Activated CD4-positive, CD25-positive, alpha-beta regulatory T cell treated with anti-CD3 and anti-CD28 coated beads, Interleukin-2, amount 50 U/mL, for 24 hours (primary cell): ENCODE data around the gene YBX2.
A peak's percentile ranks its signal among the peaks of the same experiment; 100 is the strongest.
"Not testable (repeated sequence)": the region's sequence is repeated elsewhere in the genome, so short reads cannot be mapped to it uniquely, and the experiment has no call there.

Source experiments
- ATAC-seq, 2 donors: fragments of 150-1000 bp; cut with Tn5 transposase; one replicate each; pipeline ENCODE4 v1.10.0; 2021; ENCODE audit warnings: mild to moderate bottlenecking in 1 of 2, moderate library complexity in 1 of 2

Gene YBX2

DNA sequence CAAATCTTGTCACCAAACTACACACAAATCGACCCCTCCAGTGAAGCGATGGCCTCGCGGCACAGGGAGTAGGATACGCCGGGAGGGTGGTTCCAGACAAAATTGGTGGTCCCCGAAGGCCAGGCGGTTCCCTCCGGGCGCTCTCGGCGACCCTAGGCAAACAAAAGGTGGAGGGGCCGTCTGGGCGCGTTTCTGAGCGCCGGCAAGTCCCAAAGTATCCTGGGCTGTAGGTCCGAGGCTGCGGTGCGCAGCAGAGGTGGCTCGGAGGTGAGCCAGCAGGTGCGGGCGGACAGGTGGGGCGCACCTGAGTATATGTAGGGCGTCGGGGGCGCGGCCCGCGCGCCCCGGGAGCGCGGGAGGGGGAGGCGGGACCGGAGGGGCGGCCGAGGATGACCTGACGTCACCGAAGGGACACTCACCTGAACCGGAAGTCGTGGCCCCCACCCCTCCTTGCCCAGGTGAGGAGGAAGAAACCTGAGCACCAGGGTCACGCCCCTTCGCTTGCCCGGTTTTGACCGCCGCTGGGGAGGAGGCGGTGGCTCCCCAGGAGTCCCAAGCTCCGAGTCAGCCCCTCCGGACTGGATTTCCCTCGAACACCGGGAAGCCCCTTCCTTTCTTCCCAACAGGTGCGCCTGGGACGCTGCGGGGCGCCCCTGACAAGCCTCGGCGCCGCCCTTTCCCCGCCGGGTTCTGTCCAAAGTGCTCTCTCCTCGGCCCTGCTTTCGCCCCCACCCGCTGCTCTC, 32.1 kb downstream of the YBX2 start, which contains the start of gene CLDN7:
Gene CLDN7 (minus strand): TSS at position 287 of the 743 bp plus-strand sequence. CDS start 435 bp downstream, outside the sequence.
- ATAC-seq = no peak

DNA sequence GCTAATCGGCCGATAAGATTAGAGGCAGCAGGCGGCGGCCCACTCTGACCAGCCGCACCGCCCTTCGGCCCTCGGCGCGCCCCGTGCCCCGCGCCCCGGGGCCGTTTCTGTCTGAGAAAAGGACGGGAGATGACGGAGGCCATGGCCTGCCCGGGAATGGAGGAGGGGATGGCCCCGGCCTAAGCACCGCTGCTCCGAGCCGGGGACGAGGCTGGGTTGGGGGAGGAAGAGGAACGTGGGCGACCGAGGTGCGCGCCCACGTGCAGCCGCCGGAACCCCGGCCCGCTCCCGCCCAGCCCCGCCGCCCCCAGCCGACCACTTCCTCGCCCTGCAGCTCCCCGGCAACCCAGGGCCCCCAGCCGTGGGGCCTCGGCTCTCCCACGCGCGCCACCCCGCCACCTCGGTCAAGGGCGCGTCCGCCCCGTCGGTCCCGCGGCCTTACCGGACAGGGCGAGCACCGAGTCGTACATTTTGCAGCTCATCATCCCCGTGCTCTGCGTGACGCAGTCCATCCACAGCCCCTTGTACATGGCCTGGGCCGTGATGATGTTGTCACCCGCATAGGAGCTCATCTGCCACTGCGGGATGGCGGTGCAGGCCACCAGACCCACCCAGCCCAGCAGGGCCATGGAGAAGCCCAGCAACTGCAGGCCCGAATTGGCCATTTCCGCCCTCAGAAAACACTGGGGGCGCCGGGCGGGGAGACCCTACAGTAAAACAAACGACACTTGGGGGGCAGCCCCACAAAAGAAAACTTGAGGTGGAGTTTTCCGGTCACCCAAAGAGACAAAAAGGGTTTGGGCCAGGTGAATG, 32.9 kb downstream of the YBX2 start:
- peak; percentile 48 to 56 for ATAC-seq

DNA sequence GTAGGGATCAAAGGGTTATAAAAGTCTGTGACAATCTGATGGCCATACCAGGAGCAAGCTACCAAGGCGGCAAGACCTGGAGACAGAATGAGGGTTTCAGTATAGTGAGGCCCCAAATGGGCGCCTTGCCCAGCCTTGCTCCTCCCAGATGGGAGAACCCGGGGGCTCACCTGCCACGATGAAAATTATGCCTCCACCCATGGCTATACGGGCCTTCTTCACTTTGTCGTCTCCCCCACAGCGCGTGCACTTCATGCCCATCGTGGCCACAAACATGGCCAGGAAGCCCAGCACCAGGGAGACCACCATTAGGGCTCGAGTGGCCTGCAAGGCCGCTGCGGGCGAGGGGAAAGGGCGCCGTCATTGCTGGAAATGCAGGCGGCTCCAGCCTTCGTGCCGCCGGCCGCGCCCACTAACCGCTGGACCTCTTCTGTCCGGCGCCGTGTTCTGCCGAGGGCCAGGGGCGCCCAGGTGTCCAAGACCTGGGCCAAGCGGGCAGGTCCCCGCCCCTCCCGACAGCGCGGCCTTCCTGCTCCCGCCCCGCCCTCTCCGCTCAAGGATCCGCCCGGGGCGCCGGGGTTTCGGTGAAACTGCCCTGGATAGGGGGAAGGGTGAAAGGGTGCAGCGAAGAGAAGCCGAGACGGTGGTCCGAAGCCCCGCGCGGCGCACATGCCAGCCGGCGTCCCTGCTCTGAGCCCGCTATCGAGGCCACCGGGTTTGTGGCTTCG, 33.6 kb downstream of the YBX2 start:
- ATAC-seq = peak; percentile 42

DNA sequence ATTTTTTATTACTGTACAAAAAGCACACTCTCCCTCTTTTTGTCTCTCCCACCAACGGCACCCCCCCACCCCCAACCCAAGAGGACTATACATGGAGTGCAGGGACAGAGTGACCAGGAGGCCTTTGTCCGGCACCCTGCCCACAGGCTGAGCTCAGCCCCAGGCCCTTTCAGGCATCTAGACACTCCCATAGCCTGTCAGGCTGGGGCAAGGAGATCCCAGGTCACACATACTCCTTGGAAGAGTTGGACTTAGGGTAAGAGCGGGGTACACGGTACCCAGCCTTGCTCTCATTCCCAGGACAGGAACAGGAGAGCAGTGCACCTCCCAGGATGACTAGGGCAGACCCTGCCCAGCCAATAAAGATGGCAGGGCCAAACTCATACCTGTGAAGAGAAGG, 34.3 kb downstream of the YBX2 start:
- no peak for ATAC-seq

DNA sequence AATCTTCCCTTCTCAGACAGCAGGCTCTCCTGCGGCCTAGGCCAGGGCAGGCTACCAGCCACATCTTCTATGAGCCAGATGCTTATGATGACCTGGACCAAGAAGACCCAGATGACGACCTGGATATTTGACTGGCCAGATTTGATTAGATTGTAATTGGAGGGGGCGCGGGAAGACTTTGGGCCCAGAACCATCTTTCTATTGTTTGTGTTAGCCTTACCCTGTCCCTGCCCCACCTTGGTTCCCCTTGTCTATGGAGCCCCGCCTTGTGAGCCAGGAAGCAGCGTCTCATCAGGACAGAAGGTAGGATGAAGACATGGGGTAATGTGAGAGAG, 34.9 kb downstream of the YBX2 start:
- ATAC-seq = no peak

DNA sequence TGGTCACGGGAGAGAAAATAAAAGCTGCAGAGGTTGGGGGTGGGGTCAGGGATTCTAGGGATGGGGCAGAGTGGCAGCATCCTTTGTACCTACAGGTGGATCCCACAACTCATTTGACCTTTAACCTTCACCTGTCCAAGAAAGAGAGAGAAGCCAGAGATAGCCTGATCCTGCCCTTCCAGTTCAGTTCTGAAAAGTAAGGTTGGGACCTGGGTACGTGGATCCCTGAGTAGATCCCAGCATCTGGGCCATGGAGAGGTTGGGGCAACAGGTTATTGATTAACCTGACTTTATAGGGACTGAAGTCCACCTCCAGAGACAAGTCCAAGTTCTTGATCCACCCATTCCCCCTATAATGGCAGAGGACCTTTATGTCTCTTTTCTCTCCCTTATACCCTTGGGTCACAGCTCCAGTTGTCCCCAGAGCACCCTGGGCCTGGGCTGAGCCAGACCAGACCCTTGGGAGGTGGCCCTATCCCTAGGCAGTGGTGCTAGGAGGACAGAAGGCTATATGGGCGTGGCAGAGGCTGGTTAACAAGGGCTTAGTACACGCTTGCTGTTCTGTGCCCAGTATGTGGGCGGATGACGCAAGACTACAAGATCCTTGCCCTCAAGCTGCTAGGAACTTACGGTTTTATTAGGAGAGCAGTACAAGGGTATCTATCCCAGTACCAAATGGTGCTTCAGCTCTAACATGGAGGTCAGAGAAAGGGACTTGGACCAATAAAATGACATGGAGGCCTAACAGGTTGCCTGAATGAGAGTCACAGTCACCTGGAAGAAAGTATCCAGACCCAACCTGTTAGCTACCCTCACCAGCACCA, 35.5 kb downstream of the YBX2 start:
- ATAC-seq = no peak

DNA sequence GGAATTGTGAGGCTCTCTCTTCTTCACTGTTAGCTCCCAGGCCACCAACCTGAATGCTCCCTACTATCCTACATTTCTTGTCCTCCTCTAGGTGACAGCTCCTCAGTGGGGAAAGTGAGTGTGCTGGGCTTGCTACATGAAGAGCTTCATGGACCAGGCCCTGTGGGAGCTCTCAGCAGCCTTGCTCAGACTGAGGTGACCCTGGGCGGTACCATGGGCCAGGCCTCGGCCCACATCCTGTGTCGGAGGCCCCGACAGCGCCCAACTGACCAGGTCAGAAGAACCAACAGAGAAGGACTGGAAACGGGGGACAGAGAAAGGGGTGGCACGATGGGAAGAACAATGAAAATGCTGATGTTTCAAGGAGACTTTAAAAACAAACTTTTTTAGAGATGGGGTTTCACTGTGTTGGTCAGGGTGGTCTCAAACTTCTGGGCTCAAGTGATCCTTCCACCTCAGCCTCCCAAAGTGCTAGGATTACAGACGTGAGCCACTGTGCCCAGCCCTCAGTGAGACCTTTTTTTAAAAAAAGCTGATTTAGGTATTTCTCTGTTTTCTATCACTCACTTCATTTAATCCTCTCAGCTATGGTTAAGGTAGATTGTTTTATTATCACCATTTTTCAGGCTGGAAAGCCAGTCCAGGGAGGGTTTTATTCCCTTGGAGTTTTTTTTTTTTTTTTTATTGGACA, 37.5 kb downstream of the YBX2 start:
- no peak for ATAC-seq

DNA sequence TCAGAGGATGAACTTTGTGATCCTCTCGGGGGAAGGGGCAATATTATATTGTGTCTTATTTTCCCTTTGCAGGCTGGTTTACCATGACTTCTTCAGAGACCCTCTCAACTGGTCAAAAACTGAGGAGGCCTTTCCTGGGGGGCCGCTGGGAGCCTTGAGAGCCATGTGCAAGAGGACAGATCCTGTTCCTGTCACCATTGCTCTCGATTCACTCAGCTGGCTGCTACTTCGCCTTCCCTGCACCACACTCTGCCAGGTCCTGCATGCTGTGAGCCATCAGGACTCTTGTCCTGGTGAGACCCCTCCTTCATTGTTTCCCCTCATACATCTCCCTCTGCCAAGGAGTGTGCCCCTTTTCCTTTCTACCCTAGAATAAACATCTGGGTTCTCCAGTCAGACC, 39.9 kb downstream of the YBX2 start:
- ATAC-seq = no peak

DNA sequence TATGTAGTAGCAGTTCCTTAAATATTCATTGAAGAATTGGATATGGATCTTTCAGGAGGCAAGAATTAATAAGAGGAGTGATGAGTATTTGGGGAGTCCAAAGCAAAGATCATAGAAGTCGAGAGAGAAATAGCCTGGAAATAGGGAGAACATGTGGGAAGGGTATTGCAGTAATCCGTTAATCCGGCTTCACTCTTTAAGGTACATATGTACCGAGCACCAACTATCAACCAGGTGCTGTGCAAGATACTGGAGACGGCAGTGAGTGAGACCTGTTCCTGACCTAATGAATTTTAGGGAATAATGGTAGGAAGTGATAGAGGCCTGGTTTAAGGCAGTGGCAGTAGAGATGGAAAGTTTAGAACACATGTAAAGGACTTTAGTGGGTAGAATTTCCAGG, 41.4 kb downstream of the YBX2 start:
- no peak for ATAC-seq

DNA sequence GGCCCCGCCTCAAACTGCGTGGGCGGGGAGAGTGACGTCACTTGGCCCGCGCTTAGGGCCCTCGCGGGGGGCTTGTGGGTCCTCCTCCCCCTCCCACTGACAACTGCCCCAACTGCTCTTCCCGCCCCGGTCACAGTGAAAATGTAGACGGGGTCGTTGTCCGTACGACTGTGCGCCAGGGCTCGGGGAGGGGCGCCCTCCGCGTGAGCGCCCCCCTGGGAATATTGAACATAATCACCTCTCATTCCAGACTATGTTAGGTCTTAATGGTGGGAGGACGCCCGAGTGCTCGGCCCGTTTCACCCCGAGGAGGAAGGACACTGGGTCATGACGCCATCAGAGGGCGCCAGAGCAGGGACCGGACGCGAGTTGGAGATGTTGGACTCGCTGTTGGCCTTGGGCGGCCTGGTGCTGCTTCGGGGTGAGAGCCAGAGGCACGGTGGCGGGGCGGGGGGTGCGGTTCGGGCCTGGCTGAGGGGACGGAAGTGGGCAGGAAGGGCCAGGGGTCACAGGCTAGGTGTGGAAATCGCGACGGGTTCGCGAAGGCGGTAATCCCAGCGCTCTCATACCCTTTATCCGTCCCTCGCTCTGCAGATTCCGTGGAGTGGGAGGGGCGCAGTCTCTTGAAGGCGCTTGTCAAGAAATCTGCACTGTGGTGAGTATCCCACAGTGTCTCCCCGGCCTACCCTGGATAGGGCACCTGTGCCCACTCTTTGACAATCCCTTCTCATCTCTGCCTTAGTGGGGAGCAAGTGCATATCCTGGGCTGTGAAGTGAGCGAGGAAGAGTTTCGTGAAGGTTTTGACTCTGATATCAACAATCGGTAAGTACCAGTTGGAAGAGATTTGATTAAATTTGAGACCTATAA, 42.0 kb downstream of the YBX2 start, which contains the start of gene ELP5:
Gene ELP5 (plus strand): TSS at position 40 of the 868 bp plus-strand sequence. CDS start 336 bp downstream, at position 376.
- peak; percentile 57 to 61 for ATAC-seq

DNA sequence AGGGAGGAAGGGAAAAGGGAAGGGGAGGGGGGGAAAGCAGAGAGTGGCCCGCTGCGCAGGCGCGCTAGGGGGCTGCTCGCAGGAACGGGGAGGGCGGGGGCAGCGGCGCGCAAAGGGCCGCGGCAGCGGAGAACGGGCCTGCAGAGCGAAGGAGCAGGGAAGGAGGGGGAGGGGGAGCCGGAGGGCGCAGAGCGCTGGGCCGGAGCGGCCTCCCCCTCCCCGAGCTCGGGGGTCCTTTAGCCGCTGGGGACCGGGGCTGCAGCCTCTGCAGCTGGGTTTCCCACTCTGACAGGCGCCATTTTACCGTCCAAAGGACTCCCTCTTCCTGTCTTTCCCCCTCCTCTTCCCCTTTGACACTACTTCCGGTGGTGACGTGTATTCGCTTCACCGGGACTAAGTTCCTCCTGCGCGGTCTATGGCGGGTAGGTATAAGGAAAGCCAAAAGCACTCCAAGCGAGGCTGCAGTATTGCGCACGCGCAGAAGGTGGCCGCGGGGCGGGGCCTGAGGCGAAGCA, 42.7 kb downstream of the YBX2 start, which contains the start of gene CTDNEP1:
Gene CTDNEP1 (minus strand): TSS at position 74 of the 515 bp plus-strand sequence. CDS start 438 bp downstream, outside the sequence.
- ATAC-seq = peak; percentile 96 to 97

DNA sequence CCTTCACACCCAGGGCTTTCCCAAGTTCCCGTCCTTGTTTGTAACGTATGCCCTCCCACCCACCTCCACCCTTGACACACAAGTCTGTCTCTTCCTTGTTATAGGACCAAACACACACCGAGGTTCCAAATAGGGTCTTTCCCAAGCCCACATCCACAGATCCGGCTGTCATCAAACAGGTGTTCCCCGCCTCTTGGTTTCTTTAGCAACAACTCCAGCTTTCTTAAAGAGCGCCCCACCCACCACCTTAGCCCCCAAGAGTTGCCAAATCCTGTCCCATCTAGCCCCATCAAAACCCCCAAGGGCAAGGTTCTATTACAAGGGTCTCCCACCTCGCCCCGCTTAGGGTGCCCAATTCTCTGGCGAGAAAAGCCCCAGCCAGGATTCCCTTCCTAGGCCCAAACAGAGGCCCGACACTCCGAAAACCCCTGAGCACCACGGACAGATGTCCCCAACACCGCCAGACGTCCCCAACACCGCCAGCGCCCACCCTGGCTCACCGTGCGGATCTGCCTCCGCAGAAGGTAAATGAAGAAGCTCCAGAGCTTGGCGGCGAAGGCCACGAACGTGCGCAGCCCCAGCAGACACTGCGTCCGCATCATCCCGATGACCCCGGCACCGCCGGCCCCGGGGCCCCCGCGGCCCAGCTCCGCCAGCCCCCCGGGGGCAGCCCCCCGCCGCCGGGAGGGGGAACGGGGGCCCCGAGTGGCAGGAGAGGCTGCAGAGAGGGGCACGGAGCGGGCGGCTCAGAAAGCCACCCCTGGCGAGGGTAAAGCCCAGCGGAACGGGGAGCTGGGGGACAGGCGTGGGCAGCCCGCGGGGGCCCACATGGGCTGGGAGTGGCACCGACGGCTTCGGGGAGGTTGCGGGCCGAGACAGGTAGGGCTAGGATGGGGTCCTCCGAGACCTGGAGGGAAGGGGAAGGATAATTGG, 43.5 kb downstream of the YBX2 start:
- ATAC-seq = peak; percentile 1 to 3

DNA sequence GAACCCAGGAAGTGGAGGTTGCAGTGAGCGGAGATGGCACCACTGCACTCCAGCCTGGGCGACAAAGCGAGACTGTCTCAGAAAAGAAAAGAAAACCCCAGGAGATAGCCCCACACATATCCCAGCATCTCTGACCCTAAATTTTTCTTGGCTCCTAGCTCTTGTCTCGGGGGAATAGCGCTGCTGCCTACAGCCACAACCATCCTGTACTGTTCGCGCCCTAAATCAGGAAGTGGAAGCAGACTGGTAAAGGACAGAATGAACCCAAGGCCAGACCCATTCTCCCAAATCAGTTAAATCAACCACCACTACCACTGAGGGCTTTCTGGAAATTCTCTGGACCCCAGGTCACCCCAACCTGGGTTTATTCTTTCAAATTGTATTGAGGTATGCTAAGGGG, 44.6 kb downstream of the YBX2 start:
- ATAC-seq = no peak

DNA sequence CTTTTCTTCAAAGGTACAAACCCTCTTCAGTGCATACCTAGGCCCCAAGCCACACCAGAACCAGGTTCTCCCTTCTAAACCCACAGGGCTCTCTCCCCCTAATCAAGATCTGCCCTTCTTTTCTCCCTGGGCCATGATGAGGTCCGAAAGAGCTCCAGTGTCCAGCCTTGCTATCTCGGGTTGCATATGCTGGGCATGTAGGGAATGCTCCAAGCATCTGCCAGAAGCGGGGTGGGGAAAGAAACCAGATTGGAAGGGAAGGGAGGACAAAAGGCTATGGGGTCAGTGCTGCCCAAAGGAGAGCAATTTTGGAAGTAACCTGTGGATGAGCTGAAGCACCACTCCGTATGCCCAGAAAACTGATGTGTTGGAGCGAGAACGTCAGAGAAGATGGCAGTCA, 45.2 kb downstream of the YBX2 start:
- ATAC-seq = no peak

DNA sequence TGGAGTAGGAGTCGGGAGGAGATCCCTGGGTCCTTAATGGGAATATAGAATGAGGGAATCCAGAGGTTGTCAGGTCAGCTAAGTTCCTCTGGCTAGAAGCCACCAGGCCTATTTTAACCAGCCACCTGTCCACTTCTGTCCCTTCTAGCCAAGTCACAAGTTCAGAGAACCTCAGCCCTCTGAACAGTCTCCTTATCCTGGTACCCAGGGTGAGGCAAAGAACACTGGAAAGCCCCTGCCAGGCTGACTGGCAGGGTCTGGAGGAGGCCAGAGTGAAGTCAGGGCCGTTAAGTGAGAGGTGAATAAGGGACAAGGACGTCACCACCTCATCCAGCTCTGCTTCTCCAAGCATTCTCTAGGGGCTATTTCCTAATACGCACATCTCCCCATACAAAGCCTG, 45.6 kb downstream of the YBX2 start:
- no peak for ATAC-seq

DNA sequence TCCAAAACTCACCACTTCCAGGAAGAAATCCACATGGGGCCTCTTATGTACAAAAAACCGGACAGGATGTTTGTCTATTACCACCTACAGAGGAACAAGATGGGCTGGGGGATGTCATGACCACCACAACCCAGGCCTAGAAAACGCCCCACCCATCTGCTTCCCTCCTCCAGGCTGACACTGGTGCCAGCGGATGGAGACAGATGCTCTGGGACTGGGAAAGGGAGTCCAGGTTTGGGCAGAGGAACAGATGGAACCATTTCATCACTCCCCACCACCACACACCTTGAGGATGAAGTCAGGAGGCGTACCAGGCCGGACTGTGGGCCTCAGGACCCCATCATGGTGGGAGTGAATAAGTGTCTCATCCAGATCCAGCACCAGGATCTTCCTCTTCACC, 47.7 kb downstream of the YBX2 start:
- no peak for ATAC-seq

DNA sequence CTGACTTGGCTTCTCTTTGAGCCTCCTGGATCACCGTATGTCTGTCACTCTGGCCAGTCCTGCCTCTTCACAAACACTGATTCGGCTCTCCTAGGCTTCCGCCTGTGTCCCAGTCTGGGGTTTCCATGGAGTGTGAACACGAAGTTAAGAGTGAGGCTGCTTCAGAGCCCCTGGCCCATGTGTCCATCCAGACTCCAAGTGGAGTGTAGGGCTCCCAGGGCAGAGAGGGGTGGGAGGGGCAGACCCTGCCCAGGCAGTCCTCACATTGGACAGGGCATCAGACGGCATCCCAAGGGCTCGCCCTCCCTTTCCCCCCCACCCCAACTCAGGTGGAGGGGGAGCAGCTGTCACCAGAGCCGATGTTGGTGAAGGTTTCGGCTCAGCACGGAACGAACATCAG, 50.6 kb downstream of the YBX2 start:
- not testable (repeated sequence) for ATAC-seq

DNA sequence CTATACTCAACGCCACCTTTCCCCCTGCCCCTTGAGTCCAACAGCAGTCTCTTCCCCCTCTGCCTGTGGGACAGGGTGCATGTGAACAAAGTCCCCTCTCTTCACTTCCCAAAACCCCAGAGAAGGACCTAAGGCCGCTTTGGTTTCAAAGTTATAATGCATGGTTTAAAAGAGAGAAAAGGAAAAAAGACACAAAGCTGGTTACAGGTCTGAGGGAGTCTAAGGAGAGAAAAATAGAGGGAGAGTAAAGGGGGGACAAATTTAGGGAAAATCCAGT, 51.0 kb downstream of the YBX2 start:
- no peak for ATAC-seq

DNA sequence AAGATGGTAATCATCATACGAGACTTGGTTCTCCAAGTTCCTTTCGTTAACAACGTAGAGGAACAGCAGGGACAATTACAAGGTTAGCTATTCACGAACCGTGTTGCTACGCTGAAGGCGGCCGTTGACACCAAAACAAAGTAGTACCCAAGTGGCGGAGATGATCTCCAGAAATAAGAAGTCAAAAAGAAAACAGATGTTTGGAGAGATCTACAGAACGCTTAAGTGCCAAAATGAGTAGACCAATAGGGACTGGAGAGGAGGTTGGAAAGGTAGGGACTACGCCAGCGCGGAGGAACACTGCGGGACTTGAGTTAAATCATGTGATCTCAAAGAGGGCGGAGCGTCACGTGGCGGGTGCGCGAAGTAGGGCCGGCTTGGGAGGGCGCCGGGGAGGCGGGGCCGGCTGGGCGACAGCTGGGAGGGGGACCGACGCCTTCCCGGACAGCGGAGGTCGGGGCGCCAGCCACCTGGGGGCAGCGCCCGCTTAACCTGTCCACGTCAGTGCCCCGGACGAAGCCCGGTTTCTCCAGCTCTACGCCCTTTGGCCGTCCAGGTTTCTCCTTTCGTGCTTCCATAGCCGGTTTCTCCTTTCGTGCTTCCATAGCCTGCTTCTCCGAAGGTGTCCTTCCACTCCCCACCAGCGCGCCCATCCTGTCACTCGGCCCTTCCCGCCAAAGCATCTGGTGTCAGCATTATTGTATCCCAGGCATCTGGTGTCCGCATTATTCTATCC, 51.6 kb downstream of the YBX2 start:
- ATAC-seq = peak; percentile 18 to 33
